Measurements from ENCODE around the gene PAPSS1. TPM values are rescaled to one million over a fixed set of nuclear protein-coding genes. Genes with fewer than 3 reads are reported as not detected.

Gene PAPSS1
- polyA plus RNA-seq, 3 donors, result 46.4 to 79.6 (median 64.8) TPM

- H3K27me3 ChIP-seq (ENCODE audit: control insufficient read depth in 2 of 2, insufficient read depth in 2 of 2, low read length in 2 of 2), result no peaks in the 10 kb centered on the region
- H3K27ac Mint-ChIP-seq, result peak overlapping the region in 1 of 7 donors; percentile 11
- H3K36me3 ChIP-seq (replicated peaks in 1 of 2; ENCODE audit: control insufficient read depth in 1 of 2, insufficient read depth in 2 of 2, low read length in 2 of 2), result peaks cover 14 to 43% of the 10 kb centered on the region in 2 donors
- no peaks in the 10 kb centered on the region for H3K4me1 Mint-ChIP-seq
- H3K9me3 ChIP-seq (replicated peaks in 1 of 2; ENCODE audit: control insufficient read depth in 1 of 2, insufficient read depth in 1 of 2, low read length in 2 of 2), result no peaks in the 10 kb centered on the region
- no peak overlapping the region for H2AFZ ChIP-seq (ENCODE audit: insufficient read depth, low read depth, low read length, poor library complexity, severe bottlenecking)
- H3K36me3 Mint-ChIP-seq, result peaks cover 32 to 37% of the 10 kb centered on the region in 2 donors
- H3K4me2 ChIP-seq (replicated peaks; ENCODE audit: extremely low read depth, low read length, poor library complexity, severe bottlenecking), result no peak overlapping the region
- H3K27ac ChIP-seq (ENCODE audit: low read depth in 1 of 2, low read length in 2 of 2), result no peak overlapping the region
- H3K4me3 Mint-ChIP-seq, result no peak overlapping the region
- H3K79me2 ChIP-seq (ENCODE audit: insufficient read depth, low read length), result no peaks in the 10 kb centered on the region
- H3K9me3 Mint-ChIP-seq, result peaks cover 0 to 4% (median 0%) of the 10 kb centered on the region in 7 donors
- H3K9ac ChIP-seq (ENCODE audit: insufficient read depth, low read length, poor library complexity, severe bottlenecking), result no peak overlapping the region
- 97% methylated on average over 4 of the region's 6 CpGs for WGBS (ENCODE audit: insufficient coverage)
- H3K4me1 ChIP-seq (ENCODE audit: control insufficient read depth in 1 of 2, insufficient read depth in 2 of 2, low read length in 2 of 2), result no peaks in the 10 kb centered on the region
- H4K20me1 ChIP-seq (ENCODE audit: insufficient read depth, low read length), result no peaks in the 10 kb centered on the region
- no peak for DNase-seq
- no peak overlapping the region for H3K4me3 ChIP-seq (replicated peaks in 1 of 3; ENCODE audit: low read depth in 2 of 3, low read length in 3 of 3)
- intact Hi-C loops (cut with micrococcal nuclease), result no loop called here
- no peaks in the 10 kb centered on the region for H3K27me3 Mint-ChIP-seq (ENCODE audit: low read depth in 3 of 3)
- TF ChIP-seq CTCF (IDR thresholded peaks at IDR 0.05), result no peak
Observed at GRCh38 chr4:107631560-107631959, 88.5 kb downstream of the PAPSS1 start.

DNA sequence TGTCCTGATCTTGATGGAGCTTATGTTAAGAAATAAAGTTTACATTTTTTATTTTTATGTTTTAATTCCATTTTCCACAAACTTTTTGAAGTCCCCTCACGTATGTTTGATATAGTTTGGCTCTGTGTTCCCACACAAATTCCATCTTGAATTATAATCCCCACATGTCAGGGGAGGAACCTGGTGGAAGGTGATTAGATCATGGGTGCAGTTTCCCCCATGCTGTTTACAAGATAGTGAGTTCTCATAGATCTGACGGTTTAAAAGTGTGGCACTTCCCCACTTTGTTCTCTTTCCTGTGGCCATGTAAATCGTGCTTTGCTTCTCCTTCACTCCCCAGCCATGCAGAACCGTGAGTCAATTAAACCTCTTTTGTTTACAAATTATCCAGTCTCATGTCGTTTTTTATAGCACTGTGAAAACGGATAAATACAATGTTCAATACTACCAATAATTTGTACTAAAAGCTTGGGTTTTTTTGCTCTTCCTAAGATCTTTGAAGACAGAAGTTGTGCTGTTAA is 89.8 kb downstream of the PAPSS1 start:
- no peaks in the 10 kb centered on the region for H3K79me2 ChIP-seq (ENCODE audit: insufficient read depth, low read length)
- H3K27me3 ChIP-seq (ENCODE audit: control insufficient read depth in 2 of 2, insufficient read depth in 2 of 2, low read length in 2 of 2), result no peaks in the 10 kb centered on the region
- H4K20me1 ChIP-seq (ENCODE audit: insufficient read depth, low read length), result no peaks in the 10 kb centered on the region
- Mint-ChIP-seq H3K27ac (no peak overlapping the region), H3K4me1 (no peaks in the 10 kb centered on the region), H3K4me3 (no peak overlapping the region), H3K36me3 (peaks cover 39 to 40% of the 10 kb centered on the region in 2 donors), H3K27me3 (ENCODE audit: low read depth in 3 of 3) (no peaks in the 10 kb centered on the region), H3K9me3 (peaks cover 0 to 8% (median 0%) of the 10 kb centered on the region in 7 donors)
- H3K9me3 ChIP-seq (replicated peaks in 1 of 2; ENCODE audit: control insufficient read depth in 1 of 2, insufficient read depth in 1 of 2, low read length in 2 of 2), result no peaks in the 10 kb centered on the region
- H3K4me3 ChIP-seq (replicated peaks in 1 of 3; ENCODE audit: low read depth in 2 of 3, low read length in 3 of 3), result no peak overlapping the region
- WGBS (ENCODE audit: insufficient coverage), result 100% methylated on average over 1 of the region's 6 CpGs
- no peak overlapping the region for H3K9ac ChIP-seq (ENCODE audit: insufficient read depth, low read length, poor library complexity, severe bottlenecking)
- no peaks in the 10 kb centered on the region for H3K4me1 ChIP-seq (ENCODE audit: control insufficient read depth in 1 of 2, insufficient read depth in 2 of 2, low read length in 2 of 2)
- intact Hi-C loops (cut with micrococcal nuclease), result no loop called here
- no peak overlapping the region for H2AFZ ChIP-seq (ENCODE audit: insufficient read depth, low read depth, low read length, poor library complexity, severe bottlenecking)
- H3K4me2 ChIP-seq (replicated peaks; ENCODE audit: extremely low read depth, low read length, poor library complexity, severe bottlenecking), result no peak overlapping the region
- no peak overlapping the region for H3K27ac ChIP-seq (ENCODE audit: low read depth in 1 of 2, low read length in 2 of 2)
- no peak for TF ChIP-seq CTCF (IDR thresholded peaks at IDR 0.05)
- DNase-seq, result no peak
- H3K36me3 ChIP-seq (replicated peaks in 1 of 2; ENCODE audit: control insufficient read depth in 1 of 2, insufficient read depth in 2 of 2, low read length in 2 of 2), result peaks cover 13 to 36% of the 10 kb centered on the region in 2 donors

Measured in CD14-positive monocyte (primary cell).